ENCODE measurements around the gene CSNK1D.
"Not testable (repeated sequence)": the region's sequence is repeated elsewhere in the genome, so short reads cannot be mapped to it uniquely, and the experiment has no call there.

Gene CSNK1D

DNA sequence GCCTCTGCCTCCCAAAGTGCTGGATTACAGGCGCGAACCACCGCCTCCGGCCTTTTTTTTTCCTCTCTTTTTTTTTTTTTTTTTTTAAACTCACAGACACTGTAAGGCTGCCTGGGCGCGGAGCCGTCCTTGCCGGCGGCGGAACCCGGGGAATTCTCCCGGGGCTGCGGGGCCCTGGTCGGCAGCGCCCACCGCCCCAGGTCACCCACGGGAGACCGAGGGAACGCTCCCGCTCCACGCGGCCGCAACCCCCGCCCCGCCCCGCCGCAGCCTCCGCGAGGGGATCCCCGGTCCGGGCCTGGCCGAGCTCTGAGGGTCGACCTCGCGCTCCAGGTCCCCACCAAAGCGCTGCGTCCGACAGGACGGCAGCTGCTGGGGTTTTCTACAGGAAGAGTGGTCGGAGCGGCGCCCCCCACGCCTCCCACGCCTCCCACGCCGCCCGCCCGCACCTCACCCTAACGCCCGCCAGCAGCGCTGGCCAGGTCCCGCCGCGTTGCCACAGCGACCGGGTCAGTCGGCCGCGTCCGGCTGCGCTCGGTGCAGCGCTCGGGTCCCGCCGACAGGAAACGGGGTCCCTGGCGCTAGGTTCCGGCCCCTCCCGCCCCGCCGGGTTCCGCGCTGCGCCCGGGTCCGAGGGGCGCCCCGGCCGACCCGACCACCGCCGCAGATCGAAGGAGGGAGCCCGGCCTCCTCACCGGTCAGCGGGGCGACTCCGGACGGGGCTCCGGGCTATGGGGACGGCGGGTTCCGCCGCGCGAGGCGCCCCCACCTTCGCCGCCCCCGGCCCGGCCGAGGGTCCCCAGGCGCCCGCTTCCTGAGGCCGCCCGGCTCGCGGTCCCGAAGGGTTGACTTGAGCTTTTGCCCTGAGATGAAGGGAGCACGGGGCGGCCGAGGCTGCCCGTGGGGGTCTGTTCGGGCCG, 60.9 kb downstream of the CSNK1D start, which contains the start of gene CCDC57:
CCDC57 (minus strand) TSS at position 512 of the 920 bp plus-strand sequence. CDS start 10,898 bp downstream, outside the sequence.
- peak; percentile 93 for DNase-seq

DNA sequence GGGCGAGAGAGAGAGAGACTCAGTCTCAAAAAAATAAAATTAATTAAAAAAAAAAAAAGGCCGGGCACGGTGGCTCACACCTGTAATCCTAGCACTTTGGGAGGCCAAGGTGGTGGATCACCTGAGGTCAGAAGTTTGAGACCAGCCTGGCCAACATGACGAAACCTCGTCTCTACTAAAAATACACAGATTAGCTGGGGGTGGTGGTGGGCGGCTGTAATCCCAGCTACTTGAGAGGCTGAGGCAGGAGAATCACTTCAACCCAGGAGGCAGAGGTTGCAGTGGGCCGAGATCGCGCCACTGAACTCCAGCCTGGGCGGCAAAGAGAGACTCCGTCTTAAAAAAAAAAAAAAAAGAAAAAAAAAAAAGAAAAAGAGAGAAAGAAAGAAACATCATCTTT, 62.8 kb downstream of the CSNK1D start:
- not testable (repeated sequence) for DNase-seq

- DNase-seq, result peak; percentile 95
These were observed 67.6 kb downstream of the CSNK1D start for GRCh38 chr17:82205720-82206508.

GRCh38 chr17:82204831-82205719, 68.4 kb downstream of the CSNK1D start:
- DNase-seq, result peak; percentile 96

- DNase-seq, result no peak
These were observed 69.6 kb downstream of the CSNK1D start for GRCh38 chr17:82203920-82204319.

DNA sequence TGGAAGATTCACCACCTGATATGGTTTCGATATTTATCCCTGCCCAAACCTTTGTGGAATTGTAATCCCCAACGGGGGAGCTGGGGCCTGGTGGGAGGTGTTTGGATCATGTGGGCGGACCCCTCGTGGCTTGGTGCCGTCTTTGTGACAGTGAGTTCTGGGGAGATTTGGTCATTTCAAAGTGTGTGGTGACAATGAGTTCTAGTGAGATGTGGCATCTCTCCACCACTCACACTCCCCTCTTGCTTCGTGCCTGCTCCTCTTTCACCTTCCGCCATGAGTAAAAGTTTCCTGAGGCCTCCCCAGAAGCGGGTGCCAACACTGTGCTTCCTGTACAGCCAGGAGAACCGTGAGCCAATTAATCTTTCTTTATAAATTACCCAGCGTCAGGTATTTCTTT, 70.5 kb downstream of the CSNK1D start:
- DNase-seq, result no peak

DNA sequence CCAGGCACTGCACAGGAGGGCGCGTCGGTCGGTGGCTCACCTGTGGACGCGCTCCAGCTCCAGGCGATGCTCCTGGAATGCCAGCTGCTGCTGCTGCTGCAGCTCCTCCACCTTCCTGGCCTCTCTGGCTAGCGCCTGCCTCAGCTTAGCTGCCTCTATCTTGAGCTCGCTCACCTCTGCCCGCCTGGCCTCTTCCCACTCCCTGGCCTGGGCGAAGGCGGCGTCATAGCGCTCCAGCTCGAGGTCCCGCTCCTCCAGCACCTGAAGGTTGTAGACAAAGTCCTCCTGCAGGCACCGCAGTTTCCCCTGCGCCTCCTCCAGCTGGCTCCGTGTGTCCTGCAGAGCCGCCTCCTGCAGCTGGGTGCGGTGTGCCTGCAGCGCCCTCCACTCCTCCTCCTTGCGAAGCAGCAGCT, 72.0 kb downstream of the CSNK1D start:
- DNase-seq, result peak; percentile 80

- DNase-seq, result peak; percentile 24
These were observed 72.6 kb downstream of the CSNK1D start for GRCh38 chr17:82200743-82201497.

DNA sequence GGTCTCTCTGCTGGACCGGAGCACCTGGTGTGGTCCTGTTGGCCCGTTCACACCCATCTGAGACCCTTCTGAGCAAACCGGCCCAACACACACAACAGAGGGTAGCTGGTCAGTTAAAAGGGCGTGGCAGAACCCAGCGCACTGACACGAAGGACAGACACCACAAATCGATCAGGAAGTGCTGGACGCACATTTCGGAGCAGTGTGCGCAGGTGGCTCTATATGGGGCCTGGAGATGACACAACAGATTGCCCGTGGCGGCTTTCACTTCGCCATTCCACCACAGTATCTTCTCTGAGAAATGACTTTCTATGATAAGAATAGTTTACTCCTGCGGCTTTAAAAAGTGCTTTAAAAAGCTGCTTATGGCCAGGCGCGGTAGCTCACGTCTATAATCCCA, 73.4 kb downstream of the CSNK1D start:
- DNase-seq, result no peak

- no peak for DNase-seq
These were observed 74.0 kb downstream of the CSNK1D start for GRCh38 chr17:82199496-82199895.

- DNase-seq, result no peak
These were observed 75.4 kb downstream of the CSNK1D start for GRCh38 chr17:82198092-82198491.

GRCh38 chr17:82195675-82196672, 77.5 kb downstream of the CSNK1D start:
- DNase-seq, result no peak

DNA sequence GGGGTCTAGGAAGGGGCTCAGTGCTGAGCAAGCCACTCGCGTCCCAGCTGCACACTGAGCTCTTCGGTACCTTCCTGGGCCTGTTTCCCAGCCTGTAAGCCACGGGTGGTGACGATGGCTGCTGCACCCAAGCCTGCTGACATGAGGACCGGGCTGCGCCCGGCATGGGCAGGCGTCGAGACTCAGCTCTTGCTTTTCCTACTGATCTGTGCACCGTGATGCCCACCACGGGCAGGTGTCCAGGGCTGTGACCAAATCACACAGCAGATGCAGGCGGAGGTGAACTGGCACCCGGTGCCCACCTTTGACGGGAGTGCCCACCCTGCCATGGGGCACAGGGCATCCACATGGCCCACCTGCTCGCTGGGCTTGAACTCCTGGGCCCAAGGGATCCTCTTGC, 78.7 kb downstream of the CSNK1D start:
- no peak for DNase-seq

- DNase-seq, result no peak
These were observed 79.8 kb downstream of the CSNK1D start for GRCh38 chr17:82193520-82194220.

DNA sequence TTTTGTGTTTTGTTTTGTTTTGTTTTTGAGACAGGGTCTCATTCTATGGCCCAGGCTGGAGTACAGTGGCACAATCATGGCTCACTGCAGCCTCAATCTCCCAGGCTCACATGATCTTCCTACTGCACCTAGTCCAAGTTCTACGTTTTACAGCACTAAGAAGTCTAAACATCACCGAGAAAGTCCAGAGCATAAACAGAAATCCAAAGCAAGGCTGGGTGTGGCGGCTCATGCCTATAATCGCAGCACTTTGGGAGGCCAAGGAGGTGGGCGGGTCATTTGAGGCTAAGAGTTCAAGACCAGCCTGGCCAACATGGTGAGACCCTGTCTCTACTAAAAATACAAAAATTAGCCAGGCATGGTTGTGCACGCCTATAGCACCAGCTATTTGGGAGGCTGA, 80.5 kb downstream of the CSNK1D start:
- DNase-seq, result not testable (repeated sequence)
